HG02885 (cell line): Measurements from ENCODE around the gene TRIM49.
"Not testable (repeated sequence)": the region's sequence is repeated elsewhere in the genome, so short reads cannot be mapped to it uniquely, and the experiment has no call there.

ENCODE experiments used
- ATAC-seq: cut with Tn5 transposase; IDR thresholded peaks from one replicate; pipeline ENCODE4 v1.9.1; 2021; ENCODE audit warnings: mild to moderate bottlenecking; ENCODE audit not compliant: unreplicated experiment, poor library complexity

Gene TRIM49

GRCh38 chr11:89808475-89808874, at the start of gene TRIM49:
TRIM49 (minus strand) TSS chr11:89808575; CDS start chr11:89804469, 4,106 bp downstream.
- ATAC-seq: not testable (repeated sequence)

- ATAC-seq: not testable (repeated sequence)
Measured at GRCh38 chr11:89826694-89827093, 18.3 kb upstream of the TRIM49 start.

GRCh38 chr11:89820008-89820407, 11.6 kb upstream of the TRIM49 start:
- ATAC-seq: not testable (repeated sequence)

- ATAC-seq: not testable (repeated sequence)
Measured at GRCh38 chr11:89813535-89813934, 5.2 kb upstream of the TRIM49 start.

- ATAC-seq: not testable (repeated sequence)
Measured at GRCh38 chr11:89787506-89788063, 20.8 kb downstream of the TRIM49 start.

GRCh38 chr11:89785726-89786125, 22.6 kb downstream of the TRIM49 start:
- not testable (repeated sequence) for ATAC-seq

- ATAC-seq: not testable (repeated sequence)
Measured at GRCh38 chr11:89750822-89751221, 57.6 kb downstream of the TRIM49 start.
